CD4-positive, CD25-positive, alpha-beta regulatory T cell (primary cell): ENCODE measurements around the gene ID4. TPM values are rescaled to one million over a fixed set of nuclear protein-coding genes. Genes with fewer than 3 reads are reported as not detected.

ENCODE experiments used
- ATAC-seq, 2 donors: fragments of 150-1000 bp; cut with Tn5 transposase; one replicate each; pipeline ENCODE4 v1.10.0; 2021; ENCODE audit warnings: low read depth in 2 of 2, moderate number of reproducible peaks in 2 of 2, moderate library complexity in 1 of 2
- DNase-seq, 3 donors: peaks; one replicate each; pipeline versions ENCODE4 v3.0.0 to v3.0.0-alpha.2; 2012 to 2022; ENCODE audit warnings: mixed read lengths in 1 of 3
- H3K27ac ChIP-seq: one replicate; pipeline ENCODE4 v1.7.0; 2013; ENCODE audit warnings: mild to moderate bottlenecking, low read length; ENCODE audit not compliant: insufficient read depth, poor library complexity, severe bottlenecking
- H3K27me3 ChIP-seq: one replicate; pipeline ENCODE4 v1.7.0; 2013; ENCODE audit warnings: low read length; ENCODE audit not compliant: control insufficient read depth, insufficient read depth
- H3K36me3 ChIP-seq: one replicate; pipeline ENCODE4 v1.7.0; 2013; ENCODE audit warnings: mild to moderate bottlenecking, low read length, moderate library complexity; ENCODE audit not compliant: control insufficient read depth, insufficient read depth
- H3K4me1 ChIP-seq: 2 replicates; pipeline ENCODE4 v1.7.0; 2013; ENCODE audit warnings: mild to moderate bottlenecking, low read length; ENCODE audit not compliant: insufficient read depth, control insufficient read depth, poor library complexity, severe bottlenecking
- H3K4me3 ChIP-seq: one replicate; pipeline ENCODE4 v1.7.0; 2013; ENCODE audit warnings: low read depth, mild to moderate bottlenecking, low read length, moderate library complexity
- H3K9me3 ChIP-seq, 2 experiments: 1 replicate in 1 of 2; 2 replicates in 1 of 2; pipeline ENCODE4 v1.7.0; 2013; ENCODE audit warnings: low read length in 2 of 2, mild to moderate bottlenecking in 1 of 2, moderate library complexity in 1 of 2; ENCODE audit not compliant: control insufficient read depth in 2 of 2
- H3K27ac Mint-ChIP-seq, 3 donors: one replicate each; pipeline ENCODE4 v1.8.0; 2020 to 2022; ENCODE audit warnings: mild to moderate bottlenecking in 3 of 3, mixed read lengths in 3 of 3, moderate library complexity in 2 of 3
- H3K27me3 Mint-ChIP-seq: one replicate; pipeline ENCODE4 v1.8.0; 2022; ENCODE audit warnings: mild to moderate bottlenecking, mixed read lengths
- H3K36me3 Mint-ChIP-seq: one replicate; pipeline ENCODE4 v1.8.0; 2020; ENCODE audit warnings: mixed read lengths
- H3K4me1 Mint-ChIP-seq, 4 donors: one replicate each; pipeline ENCODE4 v1.8.0; 2020 to 2022; ENCODE audit warnings: mixed read lengths in 4 of 4, mild to moderate bottlenecking in 1 of 4
- H3K4me3 Mint-ChIP-seq, 4 donors: one replicate each; pipeline ENCODE4 v1.8.0; 2020 to 2022; ENCODE audit warnings: mild to moderate bottlenecking in 4 of 4, mixed read lengths in 4 of 4, moderate library complexity in 3 of 4
- H3K9me3 Mint-ChIP-seq, 7 donors: one replicate each; pipeline ENCODE4 v1.8.0; 2020 to 2022; ENCODE audit warnings: mixed read lengths in 7 of 7, mild to moderate bottlenecking in 3 of 7, moderate library complexity in 2 of 7
- polyA plus RNA-seq, 4 donors: library from polyadenylated mRNA; unstranded; fragments of 300-500 nt; fragmentation: Illumina TruSeq; gene quantifications; one replicate each; pipeline ENCODE4 v1.2.3, GENCODE V29; 2021
- total RNA-seq: library from RNA; stranded (reverse); gene quantifications from one replicate; pipeline ENCODE4 v1.2.3, GENCODE V29; 2022

Gene ID4
- total and polyA plus RNA-seq, 5 donors from 2014 or later, result not detected

- DNase-seq (no peak), ATAC-seq (no peak)
- Histone ChIP-seq H3K36me3 (no peaks in the 10 kb centered on the region), H3K9me3 (no peaks in the 10 kb centered on the region), H3K4me1 (no peaks in the 10 kb centered on the region), H3K27ac (no peak overlapping the region), H3K4me3 (no peak overlapping the region), H3K27me3 (no peaks in the 10 kb centered on the region)
- no peak overlapping the region for H3K4me3 Mint-ChIP-seq
- H3K27me3 Mint-ChIP-seq, result no peaks in the 10 kb centered on the region
- H3K27ac Mint-ChIP-seq, result no peak overlapping the region
- H3K36me3 Mint-ChIP-seq, result no peaks in the 10 kb centered on the region
- no peaks in the 10 kb centered on the region for H3K9me3 Mint-ChIP-seq
- H3K4me1 Mint-ChIP-seq, result no peaks in the 10 kb centered on the region
Observed at GRCh38 chr6:19866173-19866984, 29.2 kb downstream of the ID4 start.

GRCh38 chr6:19866985-19867627, 29.9 kb downstream of the ID4 start:
- Mint-ChIP-seq H3K36me3 (no peaks in the 10 kb centered on the region), H3K9me3 (no peaks in the 10 kb centered on the region), H3K4me3 (no peak overlapping the region), H3K4me1 (no peaks in the 10 kb centered on the region), H3K27ac (no peak overlapping the region), H3K27me3 (no peaks in the 10 kb centered on the region)
- no peak overlapping the region for H3K27ac ChIP-seq
- no peaks in the 10 kb centered on the region for H3K36me3 ChIP-seq
- no peaks in the 10 kb centered on the region for H3K4me1 ChIP-seq
- no peak for ATAC-seq
- no peak overlapping the region for H3K4me3 ChIP-seq
- DNase-seq, result no peak
- H3K9me3 ChIP-seq, result no peaks in the 10 kb centered on the region
- no peaks in the 10 kb centered on the region for H3K27me3 ChIP-seq

GRCh38 chr6:19869464-19869863, 32.3 kb downstream of the ID4 start:
- ATAC-seq (no peak), DNase-seq (no peak)
- H3K4me1 Mint-ChIP-seq, result no peaks in the 10 kb centered on the region
- no peaks in the 10 kb centered on the region for H3K36me3 Mint-ChIP-seq
- no peak overlapping the region for H3K27ac ChIP-seq
- H3K4me1 ChIP-seq, result no peaks in the 10 kb centered on the region
- H3K27ac Mint-ChIP-seq, result no peak overlapping the region
- no peaks in the 10 kb centered on the region for H3K27me3 ChIP-seq
- no peak overlapping the region for H3K4me3 Mint-ChIP-seq
- no peak overlapping the region for H3K4me3 ChIP-seq
- no peaks in the 10 kb centered on the region for H3K9me3 ChIP-seq
- H3K27me3 Mint-ChIP-seq, result no peaks in the 10 kb centered on the region
- H3K9me3 Mint-ChIP-seq, result peaks cover 0 to 5% (median 0%) of the 10 kb centered on the region in 7 donors
- H3K36me3 ChIP-seq, result no peaks in the 10 kb centered on the region

- Histone ChIP-seq H3K4me1 (no peaks in the 10 kb centered on the region), H3K27me3 (no peaks in the 10 kb centered on the region), H3K36me3 (no peaks in the 10 kb centered on the region), H3K9me3 (no peaks in the 10 kb centered on the region), H3K27ac (no peak overlapping the region), H3K4me3 (no peak overlapping the region)
- DNase-seq, result no peak
- Mint-ChIP-seq H3K27me3 (peaks cover 4% of the 10 kb centered on the region), H3K27ac (no peak overlapping the region), H3K9me3 (peaks cover 0 to 5% (median 0%) of the 10 kb centered on the region in 7 donors), H3K4me3 (no peak overlapping the region), H3K36me3 (no peaks in the 10 kb centered on the region), H3K4me1 (no peaks in the 10 kb centered on the region)
- no peak for ATAC-seq
Observed at GRCh38 chr6:19870322-19870721, 33.2 kb downstream of the ID4 start.

- no peaks in the 10 kb centered on the region for H3K36me3 ChIP-seq
- Mint-ChIP-seq H3K9me3 (peaks cover 0 to 5% (median 0%) of the 10 kb centered on the region in 7 donors), H3K27me3 (peaks cover 6% of the 10 kb centered on the region), H3K4me1 (no peaks in the 10 kb centered on the region), H3K4me3 (no peak overlapping the region), H3K36me3 (no peaks in the 10 kb centered on the region), H3K27ac (no peak overlapping the region)
- no peak overlapping the region for H3K4me3 ChIP-seq
- ATAC-seq (no peak), DNase-seq (no peak)
- H3K27me3 ChIP-seq, result no peaks in the 10 kb centered on the region
- no peaks in the 10 kb centered on the region for H3K4me1 ChIP-seq
- H3K27ac ChIP-seq, result no peak overlapping the region
- H3K9me3 ChIP-seq, result no peaks in the 10 kb centered on the region
Observed at GRCh38 chr6:19873031-19873430, 35.9 kb downstream of the ID4 start.

- Mint-ChIP-seq H3K27me3 (peaks cover 6% of the 10 kb centered on the region), H3K4me1 (no peaks in the 10 kb centered on the region), H3K9me3 (peaks cover 0 to 9% (median 0%) of the 10 kb centered on the region in 7 donors), H3K27ac (no peak overlapping the region), H3K36me3 (no peaks in the 10 kb centered on the region), H3K4me3 (no peak overlapping the region)
- Histone ChIP-seq H3K27me3 (no peaks in the 10 kb centered on the region), H3K4me3 (no peak overlapping the region), H3K9me3 (no peaks in the 10 kb centered on the region), H3K36me3 (no peaks in the 10 kb centered on the region), H3K27ac (no peak overlapping the region), H3K4me1 (no peaks in the 10 kb centered on the region)
- no peak for DNase-seq
- ATAC-seq, result no peak
Observed at GRCh38 chr6:19876672-19877071, 39.5 kb downstream of the ID4 start.

GRCh38 chr6:19879663-19880062, 42.5 kb downstream of the ID4 start:
- Mint-ChIP-seq H3K27ac (no peak overlapping the region), H3K9me3 (peaks cover 0 to 9% (median 0%) of the 10 kb centered on the region in 7 donors), H3K4me1 (no peaks in the 10 kb centered on the region), H3K27me3 (peaks cover 6% of the 10 kb centered on the region), H3K4me3 (no peak overlapping the region), H3K36me3 (no peaks in the 10 kb centered on the region)
- DNase-seq (no peak), ATAC-seq (no peak)
- H3K36me3 ChIP-seq, result no peaks in the 10 kb centered on the region
- no peak overlapping the region for H3K27ac ChIP-seq
- no peak overlapping the region for H3K4me3 ChIP-seq
- H3K4me1 ChIP-seq, result no peaks in the 10 kb centered on the region
- H3K27me3 ChIP-seq, result no peaks in the 10 kb centered on the region
- no peaks in the 10 kb centered on the region for H3K9me3 ChIP-seq

GRCh38 chr6:19880066-19880465, 42.9 kb downstream of the ID4 start:
- H3K36me3 Mint-ChIP-seq, result no peaks in the 10 kb centered on the region
- no peak for DNase-seq
- peaks cover 0 to 9% (median 0%) of the 10 kb centered on the region in 7 donors for H3K9me3 Mint-ChIP-seq
- no peaks in the 10 kb centered on the region for H3K4me1 Mint-ChIP-seq
- Histone ChIP-seq H3K9me3 (no peaks in the 10 kb centered on the region), H3K27me3 (no peaks in the 10 kb centered on the region), H3K4me1 (no peaks in the 10 kb centered on the region), H3K27ac (no peak overlapping the region), H3K36me3 (no peaks in the 10 kb centered on the region), H3K4me3 (no peak overlapping the region)
- H3K4me3 Mint-ChIP-seq, result no peak overlapping the region
- no peak for ATAC-seq
- H3K27me3 Mint-ChIP-seq, result peaks cover 4% of the 10 kb centered on the region
- no peak overlapping the region for H3K27ac Mint-ChIP-seq
